Esophagus muscularis mucosa (tissue), 4 donors: ENCODE data around the gene SSBP2.

Source experiments
- CTCF ChIP-seq, 3 experiments: fragments of 200-600 bp in 2 of 3; fragments of 450-650 bp in 1 of 3; sonication (generic) in 2 of 3; IDR thresholded peaks; one replicate each; pipeline ENCODE4 v1.5.1; 2017 to 2019; ENCODE audit warnings: antibody characterized with exemption in 3 of 3, mild to moderate bottlenecking in 2 of 3, moderate library complexity in 1 of 3
- EP300 ChIP-seq: sonication (generic); formaldehyde crosslinking; IDR thresholded peaks from one replicate; pipeline ENCODE4 v1.6.1; 2017; ENCODE audit warnings: antibody characterized with exemption
- POLR2A ChIP-seq: fragments of 450-650 bp; IDR thresholded peaks from one replicate; pipeline ENCODE4 v1.6.1; 2017; ENCODE audit warnings: antibody characterized with exemption, moderate library complexity, mild to moderate bottlenecking, low read depth
- POLR2AphosphoS5 ChIP-seq, 2 donors: sonication (generic); formaldehyde crosslinking; IDR thresholded peaks; one replicate each; pipeline ENCODE4 v1.6.1; 2017; ENCODE audit warnings: antibody characterized with exemption in 2 of 2

GRCh38 chr5:81420039-81420667 lies 330.7 kb downstream of the SSBP2 start:
- no peak for TF ChIP-seq CTCF (IDR thresholded peaks at IDR 0.05)
- TF ChIP-seq POLR2A, result no peak
- no peak for TF ChIP-seq POLR2AphosphoS5 (IDR thresholded peaks at IDR 0.05)
- TF ChIP-seq EP300, result no peak
